HG03045 (cell line): ENCODE results near the gene LTA.

Source experiments
- ATAC-seq: cut with Tn5 transposase; IDR thresholded peaks from one replicate; pipeline ENCODE4 v1.9.1; 2021; ENCODE audit warnings: mild to moderate bottlenecking, moderate library complexity; ENCODE audit not compliant: unreplicated experiment

LTA gene

GRCh38 chr6:31621991-31622390, 49.9 kb downstream of the LTA start:
- ATAC-seq, result no peak

- ATAC-seq, result no peak
Observed at GRCh38 chr6:31622684-31623091, 50.6 kb downstream of the LTA start.
